Ovary (tissue), 3 donors: Measurements from ENCODE around the gene MAP1B.

Experiments
- CTCF ChIP-seq, 3 donors: fragments of 450-650 bp in 2 of 3; fragments of 200-600 bp in 1 of 3; IDR thresholded peaks; one replicate each; pipeline versions ENCODE4 v1.5.1 to v1.8.0; 2016 to 2022; ENCODE audit warnings: antibody characterized with exemption in 3 of 3, mild to moderate bottlenecking in 1 of 3
- POLR2A ChIP-seq: fragments of 450-650 bp; IDR thresholded peaks from one replicate; pipeline ENCODE4 v1.6.1; 2017; ENCODE audit warnings: antibody characterized with exemption, mild to moderate bottlenecking, moderate library complexity
- donor health status: DM: no; HTN: no; CAD: no.

GRCh38 chr5:72197393-72197792 lies 90.1 kb downstream of the MAP1B start:
- TF ChIP-seq CTCF (IDR thresholded peaks at IDR 0.05), result no peak
- no peak for TF ChIP-seq POLR2A
